HepG2 (cell line): ENCODE measurements around the gene EGLN2. TPM values are rescaled to one million over a fixed set of nuclear protein-coding genes. Genes with fewer than 3 reads are reported as not detected.

Source experiments
- ATAC-seq: fragments of 200-7000 bp; cut with Tn5 transposase; 3 replicates; pipeline ENCODE4 v1.9.1; 2020; ENCODE audit warnings: mild to moderate bottlenecking, moderate library complexity
- BruUV-seq: library from RNA; stranded (reverse); fragments of 400-500 nt; replicated peaks from 2 replicates; lab custom pipeline; 2021; lab: Mats Ljungman, UMichigan
- CTCF ChIA-PET: fragments of 300-600 bp; formaldehyde crosslinking; extraction: SDS; loops from one replicate; lab custom pipeline; 2021; ENCODE audit warnings: low total read pairs, inconsistent platforms, low intra/inter-chr PET ratio; lab: Yijun Ruan, JAX
- POLR2A ChIA-PET: fragments of 350-600 bp; sonication (Branson Sonifier 250); formaldehyde crosslinking; loops from one replicate; lab custom pipeline; 2020; ENCODE audit warnings: antibody characterized with exemption, inconsistent platforms; lab: Yijun Ruan, JAX
- DNase-seq: peaks from one replicate; pipeline ENCODE4 v3.0.0-alpha.2; 2015; ENCODE audit warnings: low spot score
- FAIRE-seq: peaks from 3 replicates; lab custom pipeline; 2011; peaks lifted over from hg19 to GRCh38; lab: Jason Lieb, UNC
- H2AFZ ChIP-seq: one replicate; pipeline ENCODE4 v1.6.1; 2011; ENCODE audit warnings: low read length, inconsistent platforms
- H3K27ac ChIP-seq: fragments of 300-600 bp; 3 replicates; pipeline ENCODE4 v1.8.0; 2011; ENCODE audit warnings: mixed run types, mild to moderate bottlenecking, mixed read lengths, low read length, inconsistent platforms; ENCODE audit not compliant: insufficient read depth; ENCODE audit errors: extremely low read length
- H3K27me3 ChIP-seq, 2 experiments: fragments of 200-600 bp in 1 of 2; 2 replicates in 1 of 2; 3 replicates in 1 of 2; pipeline versions ENCODE4 v1.6.0 to v1.8.0; 2011; ENCODE audit warnings: low read length in 2 of 2, mild to moderate bottlenecking in 2 of 2, moderate library complexity in 2 of 2, inconsistent platforms in 1 of 2; ENCODE audit not compliant: insufficient read depth in 2 of 2, control insufficient read depth in 1 of 2
- H3K36me3 ChIP-seq, 2 experiments: fragments of 200-600 bp in 1 of 2; replicated peaks in 1 of 2; 2 replicates in 1 of 2; 3 replicates in 1 of 2; pipeline versions ENCODE4 v1.5.1 to v1.8.0; 2011; ENCODE audit warnings: low read length in 2 of 2, inconsistent platforms in 1 of 2; ENCODE audit not compliant: insufficient read depth in 2 of 2, control insufficient read depth in 1 of 2
- H3K4me1 ChIP-seq: 2 replicates; pipeline ENCODE4 v1.5.1; 2012; ENCODE audit warnings: low read length, inconsistent platforms; ENCODE audit not compliant: insufficient read depth
- H3K4me2 ChIP-seq: 2 replicates; pipeline ENCODE4 v1.6.0; 2011; ENCODE audit warnings: low read depth, low read length, inconsistent platforms
- H3K4me3 ChIP-seq, 3 experiments: fragments of 200-600 bp in 1 of 3; sonication (generic), shearing (Covaris generic) in 1 of 3; replicated peaks in 1 of 3; 2 replicates each; pipeline ENCODE4 v1.5.1; 2011 to 2016; ENCODE audit warnings: low read length in 3 of 3, inconsistent platforms in 2 of 3, low read depth in 2 of 3, mild to moderate bottlenecking in 2 of 3, control low read depth in 1 of 3, mixed read lengths in 1 of 3; ENCODE audit not compliant: insufficient read depth in 1 of 3
- H3K79me2 ChIP-seq: one replicate; pipeline ENCODE4 v1.6.1; 2011; ENCODE audit warnings: low read length, inconsistent platforms; ENCODE audit not compliant: insufficient read depth
- H3K9ac ChIP-seq: 2 replicates; pipeline ENCODE4 v1.6.0; 2011; ENCODE audit warnings: mild to moderate bottlenecking, low read depth, low read length, inconsistent platforms; ENCODE audit not compliant: insufficient read depth
- H3K9me3 ChIP-seq: 2 replicates; pipeline ENCODE4 v1.5.1; 2012; ENCODE audit warnings: mild to moderate bottlenecking, low read length
- H4K20me1 ChIP-seq: 2 replicates; pipeline ENCODE4 v1.6.0; 2011; ENCODE audit warnings: inconsistent platforms, mild to moderate bottlenecking, low read length, moderate library complexity; ENCODE audit not compliant: insufficient read depth
- NR1H2 ChIP-seq: sonication (generic); formaldehyde crosslinking; IDR thresholded peaks from 2 replicates; pipeline ENCODE4 v1.8.1; 2022; ENCODE audit warnings: low read depth, missing genetic modification reagents, borderline replicate concordance
- SRY ChIP-seq: sonication (generic); formaldehyde crosslinking; IDR thresholded peaks from 2 replicates; pipeline ENCODE4 v1.8.0; 2022; ENCODE audit warnings: mild to moderate bottlenecking, missing genetic modification reagents
- TP53 ChIP-seq: sonication (generic); formaldehyde crosslinking; conservative IDR thresholded peaks from 2 replicates; pipeline ENCODE4 v1.4.0; 2020; ENCODE audit warnings: missing genetic modification reagents
- YY1 ChIP-seq: IDR thresholded peaks from 2 replicates; pipeline ENCODE4 v1.6.1; 2011; ENCODE audit warnings: low read length, low read depth, moderate library complexity, mild to moderate bottlenecking; ENCODE audit not compliant: insufficient read depth, insufficient replicate concordance
- ZNF12 ChIP-seq: sonication (generic); formaldehyde crosslinking; IDR thresholded peaks from 2 replicates; pipeline ENCODE4 v1.5.0; 2020; ENCODE audit warnings: missing genetic modification reagents
- ZNF614 ChIP-seq: IDR thresholded peaks from 2 replicates; pipeline ENCODE4 v1.6.1; 2018; ENCODE audit warnings: missing biosample characterization, missing genetic modification reagents, inconsistent platforms, borderline replicate concordance
- ZNF629 ChIP-seq: sonication (generic); formaldehyde crosslinking; conservative IDR thresholded peaks from 2 replicates; pipeline ENCODE4 v1.5.0; 2020; ENCODE audit warnings: missing genetic modification reagents
- ZNF652 ChIP-seq: IDR thresholded peaks from 2 replicates; pipeline ENCODE4 v1.6.1; 2016; ENCODE audit warnings: low read depth, borderline replicate concordance
- WGBS: methylation state at CpG from one replicate; pipeline ENCODE4 v1.1.6; 2017; ENCODE audit warnings: low lambda C conversion rate; 5-methylcytosine and 5-hydroxymethylcytosine counted together
- in situ Hi-C: cut with HindIII; loops from 2 replicates; pipeline ENCODE4 v1.10.0; 2017; ENCODE audit warnings: low pct_unique_long_range_greater_than_20kb; ENCODE audit not compliant: extremely low pct_ligation_motif_present
- intact Hi-C: fragments of 100-400 bp; cut with micrococcal nuclease; formaldehyde crosslinking; loops from one replicate; pipeline ENCODE4 v1.10.0; 2022; ENCODE audit not compliant: unreplicated experiment
- polyA plus RNA-seq, 8 experiments: library from polyadenylated mRNA; depleted of rRNA in 3 of 8; stranded (reverse) in 7 of 8; unstranded in 1 of 8; fragments of >200 nt; fragmentation: Illumina TruSeq in 4 of 8; extraction: Trizol in 4 of 8; gene quantifications; 2 replicates each; pipeline versions ENCODE4 v1.2.1 to v1.2.3, GENCODE V29; 2011 to 2016; ENCODE audit warnings: low read depth in 4 of 8, missing spikeins in 1 of 8, mixed read lengths in 1 of 8; ENCODE audit not compliant: insufficient read depth in 1 of 8
- total RNA-seq, 5 experiments: library from RNA; depleted of rRNA; stranded (reverse); fragments of >200 nt; fragmentation: Illumina TruSeq; extraction: Trizol; gene quantifications; 2 replicates each; pipeline ENCODE4 v1.2.3, GENCODE V29; 2016; ENCODE audit warnings: low read depth in 1 of 5
- TF ChIP-seq, protein P1 (sequence below), 2 experiments: fragments of 450-650 bp in 1 of 2; sonication (generic) in 1 of 2; formaldehyde crosslinking; IDR thresholded peaks; 2 replicates each; pipeline versions ENCODE4 v1.5.0 to v1.8.0; 2020 to 2022; ENCODE audit warnings: mild to moderate bottlenecking in 1 of 2, missing genetic modification reagents in 1 of 2

EGLN2 gene
- total and polyA plus RNA-seq, 2 of the 13 experiments (the other 11 are each of a cell fraction or from before 2014, with no cell fraction given): 16.5 to 40.8 TPM

DNA sequence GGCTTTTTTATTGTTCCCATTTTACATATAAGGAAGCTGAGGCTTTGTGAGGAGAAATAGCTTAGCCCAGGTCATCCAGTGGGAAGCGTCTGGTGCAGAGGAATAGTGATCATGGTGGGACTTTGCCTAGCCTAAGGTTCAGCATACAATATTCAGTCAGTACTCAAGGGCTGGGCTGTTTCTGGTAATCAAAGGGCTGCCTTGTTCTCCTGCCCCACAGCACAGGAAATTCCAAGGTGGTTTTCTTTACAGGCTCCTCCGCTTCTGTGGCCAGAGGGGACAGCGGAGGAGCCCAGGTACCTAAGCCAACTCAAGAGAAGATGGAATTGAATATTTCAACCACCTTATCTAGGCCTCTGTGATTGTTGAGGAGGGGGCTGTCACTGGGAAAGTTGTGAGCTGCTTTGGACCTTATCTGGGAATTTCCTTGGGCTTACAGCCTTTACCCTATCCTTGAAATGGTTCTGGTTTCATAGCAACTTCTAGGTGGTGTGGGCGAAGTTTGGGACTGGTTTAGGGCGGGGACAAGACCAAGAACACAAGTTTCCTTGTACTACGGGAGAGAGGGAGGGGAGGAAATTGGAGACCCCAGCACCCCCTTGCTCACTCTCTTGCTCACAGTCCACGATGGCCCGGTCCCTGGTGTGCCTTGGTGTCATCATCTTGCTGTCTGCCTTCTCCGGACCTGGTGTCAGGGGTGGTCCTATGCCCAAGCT lies 23.9 kb upstream of the EGLN2 start, which contains the start of gene MIA:
Gene MIA, plus strand, starts transcription at position 606 of the 716 bp plus-strand sequence. Its CDS starts 22 bp downstream, at position 628.
- Histone ChIP-seq H3K27ac (no peak within 1 kb of the TSS), H3K9me3 (no peaks in the 10 kb centered on the region), H2AFZ (no peak within 1 kb of the TSS), H4K20me1 (no peaks in the 10 kb centered on the region), H3K27me3 (no peaks in the 10 kb centered on the region; a peak in 1 of 5 replicates), H3K4me2 (no peak within 1 kb of the TSS), H3K4me1 (peaks cover 40% of the 10 kb centered on the region), H3K4me3 (no peak within 1 kb of the TSS), H3K36me3 (no peaks in the 10 kb centered on the region), H3K79me2 (no peaks in the 10 kb centered on the region), H3K9ac (no peak within 1 kb of the TSS)
- ChIA-PET CTCF (no interaction called here), POLR2A (interaction anchor here (1.4 kb wide), 1 partner anchor 25 kb away, joined by 4 read pairs; the partner anchor contains the start of genes ACTMAP and SNRPA)
- intact Hi-C loops (no loop called here), in situ Hi-C loops (no loop called here)
- ATAC-seq (no peak), FAIRE-seq (no peak), DNase-seq (no peak)
- no peak for TF ChIP-seq ZNF12 (CRISPR knock-in tag)
- no peak for TF ChIP-seq NR1H2
- TF ChIP-seq YY1: no peak
- no peak for TF ChIP-seq ZNF614 (CRISPR knock-in tag)
- peak; percentile 48; the same call in 1 of the 2 replicates for TF ChIP-seq ZNF629 (CRISPR knock-in tag)
- no peak for TF ChIP-seq ZNF652 (CRISPR knock-in tag)
- TF ChIP-seq SRY (CRISPR knock-in tag): no peak
- TF ChIP-seq TP53 (CRISPR knock-in tag): no peak
- TF ChIP-seq, protein P1, sequence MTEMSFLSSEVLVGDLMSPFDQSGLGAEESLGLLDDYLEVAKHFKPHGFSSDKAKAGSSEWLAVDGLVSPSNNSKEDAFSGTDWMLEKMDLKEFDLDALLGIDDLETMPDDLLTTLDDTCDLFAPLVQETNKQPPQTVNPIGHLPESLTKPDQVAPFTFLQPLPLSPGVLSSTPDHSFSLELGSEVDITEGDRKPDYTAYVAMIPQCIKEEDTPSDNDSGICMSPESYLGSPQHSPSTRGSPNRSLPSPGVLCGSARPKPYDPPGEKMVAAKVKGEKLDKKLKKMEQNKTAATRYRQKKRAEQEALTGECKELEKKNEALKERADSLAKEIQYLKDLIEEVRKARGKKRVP (CRISPR knock-in tag; IDR thresholded peaks at IDR 0.05): no peak
- 61% methylated on average over 7 of the region's 9 CpGs for WGBS
- BruUV-seq: no TSS peak
